Epidermal melanocyte (primary cell): ENCODE data around the gene MTSS2.

Source experiments
- DNase-seq: peaks from one replicate; pipeline ENCODE4 v3.0.0; 2011; ENCODE audit warnings: low spot score; ENCODE audit not compliant: insufficient read length

Gene MTSS2

DNA sequence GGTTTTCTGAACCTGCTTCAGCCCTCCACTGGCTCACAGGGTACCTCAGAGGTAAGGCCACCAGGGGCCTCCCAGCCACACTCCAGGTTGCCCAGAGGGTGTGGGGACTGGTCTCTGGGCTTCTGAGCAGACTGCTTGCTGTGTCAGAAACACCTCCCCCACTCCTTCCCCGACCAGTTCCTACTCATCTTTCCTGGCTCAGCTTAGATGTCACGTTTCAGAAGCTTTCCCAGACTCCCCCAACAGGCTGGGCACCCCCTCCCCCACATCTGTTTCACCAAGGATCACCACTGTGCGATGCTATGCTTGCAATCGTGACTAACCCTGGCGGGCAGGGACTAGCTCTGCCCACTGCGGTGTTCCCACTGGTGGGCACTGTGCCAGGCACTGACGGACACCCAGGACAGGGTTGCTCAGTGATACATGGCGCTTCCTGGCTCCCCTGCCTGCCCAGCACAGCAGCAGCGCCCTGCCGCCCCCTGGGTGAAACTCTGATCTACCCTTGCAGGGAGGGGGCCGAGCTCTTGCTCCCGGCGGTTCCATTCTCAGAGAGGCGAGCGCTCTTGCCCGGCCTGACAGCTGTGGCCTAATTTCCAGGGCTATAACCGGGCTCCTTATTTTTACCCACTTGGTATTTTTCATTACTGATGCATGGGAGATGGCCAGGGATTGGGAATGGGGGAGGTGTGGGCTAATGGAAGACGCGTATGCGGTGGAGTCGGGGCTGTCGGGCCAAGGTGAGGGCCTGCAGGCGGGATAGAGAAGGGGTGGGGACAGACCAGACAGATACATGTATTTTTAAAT is 29.4 kb upstream of the MTSS2 start:
- DNase-seq = peak; percentile 90

- DNase-seq = no peak
Observed at GRCh38 chr16:70714581-70715054, 28.8 kb upstream of the MTSS2 start.

GRCh38 chr16:70713824-70714223 is 28.0 kb upstream of the MTSS2 start:
- no peak for DNase-seq

- no peak for DNase-seq
Observed at GRCh38 chr16:70713342-70713741, 27.5 kb upstream of the MTSS2 start.

DNA sequence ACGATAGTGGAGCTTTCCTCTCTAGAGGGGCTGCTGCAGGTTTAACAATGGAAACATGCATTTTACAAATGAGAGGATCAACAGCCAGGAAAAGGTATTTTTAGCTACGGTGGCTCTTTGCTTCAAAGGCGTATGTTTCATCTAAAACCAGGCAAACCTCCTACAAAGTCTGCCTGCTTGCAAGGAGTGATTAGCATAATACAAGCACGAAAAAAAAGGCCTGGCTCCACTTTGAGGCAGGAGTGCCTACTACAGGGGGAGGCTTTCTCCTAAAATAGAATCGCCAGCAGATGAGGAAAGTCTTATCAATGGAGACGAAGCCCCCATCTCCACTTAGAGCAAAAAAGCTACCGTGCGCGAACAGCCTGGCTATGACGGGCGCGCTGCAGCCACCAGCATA is 27.1 kb upstream of the MTSS2 start:
- no peak for DNase-seq

DNA sequence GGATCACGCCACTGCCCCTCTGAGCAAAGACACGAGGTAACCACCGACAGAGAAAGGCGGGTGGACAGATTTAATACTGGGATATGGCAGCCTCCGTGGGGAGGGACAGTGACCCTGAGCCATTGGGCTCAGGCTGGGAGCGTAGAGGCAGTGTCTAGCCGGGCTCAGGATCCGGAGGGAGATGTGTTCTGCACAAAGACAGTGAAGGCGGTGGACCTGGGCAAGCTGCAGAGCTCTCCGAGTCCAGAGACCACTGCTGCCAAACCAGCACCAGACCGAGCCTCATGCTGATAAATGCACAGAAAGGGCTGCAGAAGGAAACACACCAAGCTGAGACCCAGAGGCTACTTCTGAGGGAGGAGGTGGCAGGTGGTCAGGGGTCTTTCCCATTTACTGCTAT is 26.5 kb upstream of the MTSS2 start:
- DNase-seq = no peak

DNA sequence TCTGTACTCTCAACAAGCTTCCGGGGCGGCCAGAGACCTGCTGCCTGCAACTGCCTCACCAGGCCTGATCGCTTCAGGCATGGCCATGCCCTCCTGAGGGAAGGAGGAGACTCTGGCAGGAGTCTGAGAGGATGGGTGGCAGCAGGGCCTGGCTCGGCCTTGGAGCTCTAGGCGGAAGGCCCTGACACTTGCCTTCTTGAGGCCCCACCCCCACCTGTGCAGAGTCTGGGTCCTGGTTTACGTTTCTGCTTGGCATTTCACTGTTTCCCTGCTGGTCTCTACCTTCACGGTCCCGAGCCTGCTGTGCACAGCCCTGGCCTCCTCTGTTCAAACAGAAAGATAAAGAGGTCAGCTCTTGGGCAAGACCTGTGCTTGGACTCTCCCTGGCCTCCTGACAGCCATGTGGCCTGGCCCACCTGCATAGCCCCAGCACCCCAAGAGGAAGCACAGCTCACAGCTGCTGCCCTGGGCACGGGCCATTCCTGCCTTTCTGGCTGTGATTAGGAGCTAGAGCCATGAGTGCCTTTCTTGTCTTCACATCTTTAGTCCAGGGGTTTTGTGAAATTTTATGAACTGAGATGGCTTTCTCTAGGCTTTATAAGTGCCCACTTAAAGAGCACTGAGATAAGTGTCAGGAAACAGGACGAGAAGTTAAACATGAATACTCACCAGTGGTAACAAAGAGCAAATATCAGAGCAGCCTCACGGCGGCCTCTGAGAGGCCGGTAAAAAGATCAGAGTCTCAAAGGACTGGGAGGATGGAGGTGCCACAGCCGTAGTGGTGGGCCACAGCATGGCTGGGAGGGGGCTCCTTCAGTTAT is 25.6 kb upstream of the MTSS2 start:
- DNase-seq = no peak

GRCh38 chr16:70710422-70711210 is 24.8 kb upstream of the MTSS2 start:
- DNase-seq = no peak

DNA sequence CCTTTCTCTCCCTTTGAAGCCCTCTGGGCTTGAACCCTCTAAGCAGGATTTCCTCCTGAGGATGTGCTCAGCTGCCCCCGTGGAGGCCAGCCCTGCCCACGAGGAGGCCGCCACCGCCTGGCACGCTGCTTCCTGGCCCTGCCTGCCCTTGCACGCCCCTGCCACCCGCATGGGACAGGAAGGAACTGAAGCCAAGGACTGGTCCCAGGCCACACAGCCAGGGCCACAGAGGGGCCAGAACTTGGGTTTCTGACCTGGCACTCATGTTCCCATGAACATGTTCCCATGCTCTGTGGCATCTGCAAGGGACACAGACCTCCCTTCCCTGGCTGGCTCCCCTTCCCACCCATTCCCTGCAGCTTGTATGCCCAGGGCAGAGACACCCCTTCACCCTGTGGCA is 24.1 kb upstream of the MTSS2 start:
- no peak for DNase-seq

DNA sequence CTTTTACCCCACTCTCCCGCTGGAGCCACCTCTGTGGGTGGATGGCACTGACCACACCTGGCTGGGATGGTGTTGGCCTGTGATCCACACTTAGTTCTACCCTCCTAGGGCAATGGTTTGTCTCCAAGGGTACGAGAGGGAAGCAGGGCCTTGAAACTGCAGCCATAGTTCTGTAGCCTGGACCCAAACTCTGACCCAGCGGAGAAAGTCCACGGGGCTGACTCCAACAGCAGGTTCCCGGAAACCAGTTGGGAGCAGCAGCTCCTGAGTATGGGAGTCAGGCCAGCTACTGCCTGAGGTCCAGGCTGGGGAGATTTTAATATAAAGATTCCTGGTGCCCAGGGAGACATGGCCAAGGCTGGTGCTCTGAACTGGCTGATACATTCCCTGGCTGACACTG is 23.6 kb upstream of the MTSS2 start:
- DNase-seq = no peak

DNA sequence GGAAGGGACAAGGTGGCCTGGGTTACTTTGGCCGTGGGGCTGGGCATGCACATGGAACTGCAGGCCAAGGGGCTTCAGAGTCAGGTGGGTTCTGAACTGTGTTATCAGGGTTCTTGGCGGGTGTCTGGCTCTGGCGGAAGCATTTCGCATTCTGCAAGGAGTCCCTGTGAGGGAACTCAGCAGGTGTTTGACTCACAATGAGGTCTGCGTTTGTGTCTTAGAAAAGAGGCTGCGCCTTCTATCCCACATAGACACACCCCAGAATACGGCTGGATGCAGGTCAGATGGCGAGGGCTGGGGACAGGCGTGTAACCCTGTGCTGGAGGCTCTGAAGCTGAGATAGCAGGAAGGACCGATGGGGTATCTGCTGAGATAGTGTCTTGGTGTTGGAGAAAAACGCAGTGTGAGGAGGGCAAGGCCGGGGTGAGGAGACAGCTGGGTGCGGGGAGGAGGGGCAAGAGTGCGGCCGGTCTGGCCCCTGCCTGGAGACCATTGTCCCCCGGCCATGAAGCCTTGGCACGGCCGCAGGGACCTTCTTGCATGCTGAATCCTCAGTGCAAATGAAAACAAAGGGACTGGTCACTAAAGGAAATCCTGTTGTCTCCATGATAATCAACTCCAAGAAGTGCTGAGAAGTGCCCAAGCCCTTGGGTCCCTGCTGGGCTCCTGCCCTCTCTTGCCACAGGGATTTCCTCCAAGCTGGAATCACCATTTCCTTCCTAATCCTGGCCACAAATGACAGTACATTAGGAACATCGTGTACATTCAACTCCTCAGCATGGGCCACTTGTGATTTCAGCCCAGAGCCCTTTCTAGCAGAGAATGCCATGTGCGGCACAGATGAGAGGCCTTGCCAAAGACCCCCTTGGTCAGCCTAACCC is 22.8 kb upstream of the MTSS2 start:
- DNase-seq = no peak

GRCh38 chr16:70706948-70707465 is 21.2 kb upstream of the MTSS2 start:
- peak; percentile 95 for DNase-seq

DNA sequence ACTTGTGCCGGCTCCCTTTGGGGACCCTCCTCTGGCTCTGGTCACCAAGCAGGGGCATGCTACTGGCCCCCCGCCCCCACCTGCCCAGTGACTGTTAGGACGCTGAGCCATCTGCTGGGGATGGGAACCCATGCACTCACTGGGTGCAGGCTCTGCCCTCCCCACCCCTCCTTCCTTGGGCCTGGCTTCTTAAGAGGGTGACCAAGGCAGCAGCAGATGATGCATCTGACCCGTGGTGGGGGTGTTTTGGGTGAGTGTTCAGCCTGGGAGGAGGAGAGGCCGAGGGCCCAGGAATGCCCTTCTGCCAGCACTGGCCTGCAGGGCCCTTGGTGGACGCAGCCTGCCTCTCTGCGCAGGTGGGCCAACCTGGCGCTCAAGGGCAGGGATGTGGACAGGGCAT is 19.2 kb upstream of the MTSS2 start:
- no peak for DNase-seq

DNA sequence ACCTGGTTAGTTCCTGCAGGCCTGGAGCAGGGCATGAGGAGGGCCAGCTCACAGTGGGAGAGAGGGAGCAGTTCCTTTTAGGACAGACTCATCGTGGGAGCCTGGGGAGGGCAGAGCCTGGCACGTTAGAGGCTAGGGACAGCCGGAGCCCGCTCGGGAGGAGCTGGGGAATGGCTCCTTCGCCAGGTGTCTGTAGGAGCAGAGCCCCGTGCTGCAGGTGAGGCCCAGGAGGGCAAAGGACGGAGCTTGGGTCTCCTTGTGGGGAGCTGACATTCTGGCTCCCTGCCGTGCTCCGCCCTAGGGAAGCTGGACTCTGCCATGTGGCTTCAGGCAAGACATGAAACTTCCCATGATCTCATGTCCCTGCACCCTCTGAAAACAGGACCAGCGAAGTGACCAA is 18.7 kb upstream of the MTSS2 start:
- no peak for DNase-seq

DNA sequence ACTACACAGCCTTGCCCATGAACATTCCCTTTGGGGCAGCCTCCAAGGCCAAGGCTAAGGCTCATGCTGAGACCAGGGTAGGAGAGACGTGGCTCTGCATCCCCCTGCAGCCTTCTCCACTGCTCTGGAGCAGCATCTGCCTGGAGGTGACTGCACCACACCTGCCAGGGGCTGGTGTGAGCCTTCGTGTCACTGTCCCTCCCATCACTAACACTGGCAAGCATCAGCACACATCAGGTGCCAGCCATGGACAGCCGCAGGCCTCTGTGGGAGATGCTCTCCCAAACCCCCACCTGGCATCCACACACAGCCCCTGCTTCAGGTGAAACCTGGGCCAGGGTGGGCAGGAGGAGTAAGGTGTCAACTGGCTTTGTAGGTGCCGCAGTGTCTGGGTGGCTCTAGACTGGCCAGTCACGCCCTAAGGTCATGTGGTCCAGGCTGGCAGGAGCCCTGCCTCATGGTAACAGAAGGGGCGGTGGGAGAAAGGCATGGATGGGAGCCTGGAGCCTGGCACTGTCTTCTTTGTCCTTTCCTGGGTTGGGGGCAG is 18.1 kb upstream of the MTSS2 start:
- DNase-seq = no peak

DNA sequence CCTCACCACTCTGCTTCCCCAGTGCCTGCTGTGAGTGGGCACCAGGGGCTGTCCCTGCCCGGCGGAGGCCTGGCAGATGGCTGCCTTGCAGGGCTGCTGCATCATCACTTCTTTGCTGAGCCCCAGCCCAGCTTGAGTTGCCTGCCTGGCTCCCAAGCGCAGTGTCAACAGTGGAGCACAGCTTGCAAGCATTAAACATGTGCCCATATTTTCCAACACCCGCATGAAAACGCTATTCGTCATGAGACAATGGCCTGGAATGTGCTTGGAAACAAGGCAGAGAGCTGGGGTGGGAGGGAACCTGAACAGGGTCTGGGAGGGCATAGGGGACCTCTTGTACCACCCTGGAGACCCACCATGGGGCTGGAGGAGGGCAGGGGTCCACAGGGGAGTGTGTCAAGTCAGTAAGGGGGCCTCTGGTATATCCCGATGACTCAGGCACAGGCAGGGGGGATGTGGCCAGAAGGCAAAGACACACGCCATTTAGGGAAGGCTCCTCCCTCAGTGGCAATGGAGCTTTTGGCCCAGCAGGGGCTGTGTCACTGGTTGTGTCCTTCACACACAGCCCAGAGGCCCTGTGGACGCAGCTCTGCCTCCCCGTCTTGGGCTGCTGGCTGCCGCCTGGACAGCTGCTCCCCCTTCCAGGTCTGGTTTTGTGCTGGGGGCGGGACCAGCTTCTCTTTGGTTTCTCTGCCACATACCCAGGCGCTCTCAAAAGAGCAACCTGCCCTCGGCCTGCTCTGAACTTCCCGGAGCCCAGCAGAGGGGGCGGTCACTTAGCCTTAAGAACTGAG is 17.4 kb upstream of the MTSS2 start:
- DNase-seq = peak; percentile 67

GRCh38 chr16:70702624-70703023 is 16.8 kb upstream of the MTSS2 start:
- no peak for DNase-seq

DNA sequence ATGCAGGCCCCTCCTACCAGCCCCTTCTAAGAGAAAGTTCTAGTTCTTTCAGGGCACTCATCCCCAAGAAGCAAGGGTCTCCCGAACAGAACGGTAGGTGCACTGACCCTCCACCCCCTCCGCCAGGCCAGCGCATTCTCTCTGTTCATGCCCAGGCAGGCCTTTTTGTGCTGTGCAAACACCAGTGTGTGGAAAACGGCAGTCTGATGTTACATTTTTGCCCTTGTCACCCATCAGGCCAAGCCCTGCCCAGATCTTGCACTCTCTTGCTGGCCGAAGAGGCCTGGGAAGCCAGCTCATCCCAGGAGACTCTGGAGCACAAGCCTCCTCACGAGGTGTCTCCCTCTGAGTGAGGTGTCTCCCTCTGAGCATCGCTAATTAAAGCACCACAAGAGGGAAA is 16.1 kb upstream of the MTSS2 start:
- no peak for DNase-seq

DNA sequence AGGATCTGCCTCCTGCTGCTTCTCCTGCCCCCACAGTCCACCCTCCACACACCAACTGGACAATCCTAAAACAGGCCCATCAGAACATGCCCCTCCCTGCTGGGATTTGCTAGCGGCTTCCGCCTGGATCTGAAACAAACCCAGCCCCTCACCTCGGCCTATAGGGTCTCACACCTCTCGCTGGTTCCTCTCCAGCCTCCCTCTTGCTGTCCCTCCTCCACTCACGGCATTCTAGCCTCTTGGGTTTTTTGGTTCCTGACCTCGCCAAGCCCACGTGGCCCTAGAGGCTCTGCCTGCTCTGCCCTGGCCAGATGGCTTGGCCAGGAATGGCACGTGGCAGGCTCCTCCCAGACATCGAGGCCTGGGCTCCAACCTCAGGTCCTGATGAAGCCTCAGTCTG is 15.7 kb upstream of the MTSS2 start:
- DNase-seq = no peak

- DNase-seq = no peak
Observed at GRCh38 chr16:70701036-70701435, 15.2 kb upstream of the MTSS2 start.
